Liver (tissue), 9 donors: ENCODE measurements around the gene TMEM175. TPM values are rescaled to one million over a fixed set of nuclear protein-coding genes. Genes with fewer than 3 reads are reported as not detected.

ENCODE experiments used
- DNase-seq: peaks from one replicate; pipeline ENCODE4 v3.0.0-alpha.2; 2017; ENCODE audit warnings: low spot score
- H3K27ac ChIP-seq, 2 donors: one replicate each; pipeline ENCODE4 v1.7.0; 2013; ENCODE audit warnings: inconsistent platforms in 2 of 2, low read length in 2 of 2, control low read depth in 1 of 2, low read depth in 1 of 2, mild to moderate bottlenecking in 1 of 2
- H3K27me3 ChIP-seq, 4 donors: one replicate each; pipeline versions ENCODE4 v1.6.1 to v1.7.0; 2013; ENCODE audit warnings: low read length in 3 of 4, inconsistent platforms in 1 of 4, mild to moderate bottlenecking in 1 of 4, moderate library complexity in 1 of 4; ENCODE audit not compliant: control insufficient read depth in 4 of 4, insufficient read depth in 4 of 4
- H3K36me3 ChIP-seq, 4 donors: one replicate each; pipeline versions ENCODE4 v1.6.1 to v1.7.0; 2013; ENCODE audit warnings: low read length in 3 of 4, mild to moderate bottlenecking in 3 of 4, low read depth in 1 of 4, moderate library complexity in 1 of 4; ENCODE audit not compliant: control insufficient read depth in 4 of 4, insufficient read depth in 3 of 4
- H3K4me1 ChIP-seq, 4 donors: one replicate each; pipeline versions ENCODE4 v1.6.1 to v1.7.0; 2013; ENCODE audit warnings: low read length in 3 of 4, mild to moderate bottlenecking in 3 of 4, moderate library complexity in 1 of 4; ENCODE audit not compliant: control insufficient read depth in 4 of 4, insufficient read depth in 4 of 4
- H3K4me3 ChIP-seq, 3 donors: one replicate each; pipeline versions ENCODE4 v1.6.1 to v1.7.0; 2013; ENCODE audit warnings: low read length in 3 of 3, control low read depth in 1 of 3, low read depth in 1 of 3, mild to moderate bottlenecking in 1 of 3
- H3K9ac ChIP-seq, 2 donors: one replicate each; pipeline ENCODE4 v1.7.0; 2013; ENCODE audit warnings: low read length in 2 of 2, mild to moderate bottlenecking in 2 of 2, moderate library complexity in 2 of 2, control low read depth in 1 of 2, low read depth in 1 of 2
- H3K9me3 ChIP-seq, 4 donors: one replicate each; pipeline versions ENCODE4 v1.6.1 to v1.7.0; 2013; ENCODE audit warnings: low read length in 3 of 4; ENCODE audit not compliant: control insufficient read depth in 4 of 4
- EGR1 ChIP-seq, 2 donors: IDR thresholded peaks; 2 replicates each; pipeline ENCODE4 v1.6.1; 2016 to 2018; ENCODE audit warnings: antibody characterized with exemption in 2 of 2, low read depth in 2 of 2
- FOXA1 ChIP-seq: IDR thresholded peaks from 2 replicates; pipeline ENCODE4 v1.6.1; 2016; ENCODE audit warnings: antibody characterized with exemption
- FOXA2 ChIP-seq: IDR thresholded peaks from 2 replicates; pipeline ENCODE4 v1.6.1; 2016; ENCODE audit warnings: antibody characterized with exemption
- GABPA ChIP-seq, 2 donors: IDR thresholded peaks in 1 of 2; conservative IDR thresholded peaks in 1 of 2; 2 replicates each; pipeline ENCODE4 v1.6.1; 2016; ENCODE audit warnings: antibody characterized with exemption in 2 of 2, mild to moderate bottlenecking in 1 of 2, moderate library complexity in 1 of 2
- HNF4A ChIP-seq, 2 donors: conservative IDR thresholded peaks; 2 replicates each; pipeline ENCODE4 v1.6.1; 2016; ENCODE audit warnings: antibody characterized with exemption in 2 of 2, mild to moderate bottlenecking in 2 of 2
- JUND ChIP-seq, 2 donors: IDR thresholded peaks; 2 replicates each; pipeline ENCODE4 v1.6.1; 2016; ENCODE audit warnings: antibody characterized with exemption in 2 of 2
- MAX ChIP-seq: IDR thresholded peaks from 2 replicates; pipeline ENCODE4 v1.6.1; 2016; ENCODE audit warnings: antibody characterized with exemption
- NR2F2 ChIP-seq: IDR thresholded peaks from 2 replicates; pipeline ENCODE4 v1.6.1; 2016; ENCODE audit warnings: antibody characterized with exemption
- SP1 ChIP-seq: IDR thresholded peaks from 2 replicates; pipeline ENCODE4 v1.6.1; 2018; ENCODE audit warnings: antibody characterized with exemption, mild to moderate bottlenecking
- TAF1 ChIP-seq: conservative IDR thresholded peaks from 2 replicates; pipeline ENCODE4 v1.6.1; 2016; ENCODE audit warnings: antibody characterized with exemption, mild to moderate bottlenecking
- ZBTB33 ChIP-seq: IDR thresholded peaks from 2 replicates; pipeline ENCODE4 v1.6.1; 2016; ENCODE audit warnings: antibody characterized with exemption
- WGBS: extraction: QIAGEN DNeasy Blood & Tissue Kit; methylation state at CpG from one replicate; pipeline ENCODE4 v1.1.7; 2013; 5-methylcytosine and 5-hydroxymethylcytosine counted together
- polyA plus RNA-seq, 2 donors: library from polyadenylated mRNA; stranded (reverse) in 1 of 2; unstranded in 1 of 2; fragments of 200-250 nt in 1 of 2; fragments of >200 nt in 1 of 2; fragmentation: Nextera tagmentation in 1 of 2; extraction: Ambion mirVana in 1 of 2; gene quantifications; one replicate each; pipeline versions ENCODE4 v1.2.1 to v1.2.3, GENCODE V29; 2013 to 2015
- total RNA-seq, 2 donors: library from RNA; depleted of rRNA; stranded (reverse); fragments of >200 nt; gene quantifications; one replicate each; pipeline ENCODE4 v1.2.3, GENCODE V29; 2014
- donor health status: healthy.
- donor health status: healthy.
- donor health status: healthy.
- donor health status: healthy.
- donor health status: healthy.

Gene TMEM175
- total and polyA plus RNA-seq, 4 donors, result 18.6 to 26.3 (median 25.5) TPM

DNA sequence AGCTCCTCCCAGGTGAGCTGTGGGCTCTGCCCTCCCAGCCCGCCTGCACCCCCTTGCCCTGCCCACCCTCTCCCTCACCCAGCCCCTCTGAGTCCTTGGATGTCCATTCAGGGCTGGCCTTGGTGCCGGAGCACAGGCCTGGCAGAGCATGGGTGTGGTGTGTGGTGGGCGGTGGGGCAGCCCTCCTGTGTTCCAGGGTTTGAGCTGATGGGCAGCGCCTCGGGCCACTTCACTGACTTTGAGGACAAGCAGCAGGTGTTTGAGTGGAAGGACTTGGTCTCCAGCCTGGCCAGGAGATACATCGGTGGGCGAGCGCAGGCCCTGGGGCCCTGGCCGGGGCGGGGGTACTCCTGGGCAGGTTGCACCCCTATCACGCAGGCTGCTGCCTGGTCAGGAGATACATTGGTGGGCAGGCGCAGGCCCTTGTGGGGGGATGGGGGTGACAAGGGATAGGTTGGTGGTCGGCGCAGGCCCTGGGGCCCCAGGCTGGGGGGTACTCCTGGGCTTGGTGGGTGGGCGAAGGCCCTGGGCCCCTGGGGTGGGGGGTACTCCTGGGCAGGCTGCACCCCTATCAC is 68.5 kb downstream of the TMEM175 start (continued):
- TF ChIP-seq GABPA (IDR thresholded peaks at IDR 0.05 in 1 of 2, conservative IDR thresholded peaks at IDR 0.05 in 1 of 2) (no peak), EGR1 (IDR thresholded peaks at IDR 0.05; ENCODE audit: low read depth in 2 of 2) (no peak)

DNA sequence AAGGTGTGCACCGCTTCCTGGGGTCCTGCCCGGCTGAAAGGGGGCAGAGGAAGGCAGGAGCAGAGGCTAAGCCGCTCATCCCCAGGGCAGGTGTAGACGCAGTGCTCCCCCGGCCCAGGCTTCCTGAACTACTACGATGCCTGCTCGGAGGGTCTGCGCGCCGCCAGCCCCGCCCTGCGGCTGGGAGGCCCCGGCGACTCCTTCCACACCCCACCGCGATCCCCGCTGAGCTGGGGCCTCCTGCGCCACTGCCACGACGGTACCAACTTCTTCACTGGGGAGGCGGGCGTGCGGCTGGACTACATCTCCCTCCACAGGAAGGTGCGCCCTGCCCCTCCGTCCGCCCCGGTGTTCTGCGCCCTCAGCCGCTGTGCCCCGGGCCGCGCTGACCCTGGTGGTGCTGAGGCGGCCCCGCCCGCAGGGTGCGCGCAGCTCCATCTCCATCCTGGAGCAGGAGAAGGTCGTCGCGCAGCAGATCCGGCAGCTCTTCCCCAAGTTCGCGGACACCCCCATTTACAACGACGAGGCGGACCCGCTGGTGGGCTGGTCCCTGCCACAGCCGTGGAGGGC is 69.4 kb downstream of the TMEM175 start:
- TF ChIP-seq HNF4A (conservative IDR thresholded peaks at IDR 0.05) (no peak), JUND (IDR thresholded peaks at IDR 0.05) (no peak), TAF1 (no peak), SP1 (no peak), FOXA1 (no peak), ZBTB33 (no peak), NR2F2 (no peak), FOXA2 (no peak)
- 46% methylated on average over 48 of the region's 48 CpGs for WGBS
- H3K9me3 ChIP-seq, result no peaks in the 10 kb centered on the region

DNA sequence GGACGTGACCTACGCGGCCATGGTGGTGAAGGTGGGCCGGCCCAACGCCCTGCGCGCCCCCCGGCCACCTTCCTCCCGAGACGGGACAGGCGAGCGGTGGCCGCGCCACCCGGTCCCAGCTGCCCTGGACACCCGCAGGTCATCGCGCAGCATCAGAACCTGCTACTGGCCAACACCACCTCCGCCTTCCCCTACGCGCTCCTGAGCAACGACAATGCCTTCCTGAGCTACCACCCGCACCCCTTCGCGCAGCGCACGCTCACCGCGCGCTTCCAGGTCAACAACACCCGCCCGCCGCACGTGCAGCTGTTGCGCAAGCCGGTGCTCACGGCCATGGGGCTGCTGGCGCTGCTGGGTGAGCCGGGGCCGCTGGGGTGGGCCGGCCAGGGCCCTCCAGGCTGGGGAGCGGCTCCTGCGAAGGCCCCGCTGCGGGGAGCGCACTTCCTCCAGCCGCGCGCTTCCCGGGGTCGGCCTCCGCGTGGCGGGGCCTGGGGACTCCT is 69.9 kb downstream of the TMEM175 start:
- H3K9me3 ChIP-seq, result no peaks in the 10 kb centered on the region
- no peak for TF ChIP-seq EGR1 (IDR thresholded peaks at IDR 0.05; ENCODE audit: low read depth in 2 of 2)
- no peak for TF ChIP-seq MAX
- TF ChIP-seq ZBTB33, result no peak
- H3K27ac ChIP-seq, result no peak overlapping the region
- no peaks in the 10 kb centered on the region for H3K27me3 ChIP-seq
- no peak overlapping the region for H3K4me3 ChIP-seq
- peaks cover 3 to 21% (median 14%) of the 10 kb centered on the region in 4 donors for H3K4me1 ChIP-seq
- WGBS, result 6% methylated on average over 54 of the region's 54 CpGs
- peak; percentile 58 for DNase-seq
- no peaks in the 10 kb centered on the region for H3K36me3 ChIP-seq
- H3K9ac ChIP-seq, result no peak overlapping the region

More for the DNA sequence above, 69.4 kb downstream of the TMEM175 start:
- Histone ChIP-seq H3K27ac (no peak overlapping the region), H3K4me1 (peaks cover 3 to 24% (median 14%) of the 10 kb centered on the region in 4 donors), H3K4me3 (no peak overlapping the region), H3K27me3 (no peaks in the 10 kb centered on the region), H3K36me3 (no peaks in the 10 kb centered on the region), H3K9ac (no peak overlapping the region)
- no peak for DNase-seq
